H9 (cell line): ENCODE data around the gene PTGIR. TPM values are rescaled to one million over a fixed set of nuclear protein-coding genes. Genes with fewer than 3 reads are reported as not detected.

Experiments
- DNase-seq: peaks from one replicate; pipeline ENCODE4 v3.0.0-alpha.2; 2017
- H2AFZ ChIP-seq: one replicate; pipeline ENCODE4 v1.6.1; 2013; ENCODE audit warnings: mild to moderate bottlenecking, low read length, control low read depth, moderate library complexity
- H2AK5ac ChIP-seq: 2 replicates; pipeline ENCODE4 v1.6.1; 2013; ENCODE audit warnings: low read length, control low read depth, mixed read lengths; ENCODE audit not compliant: insufficient read length
- H2BK120ac ChIP-seq: one replicate; pipeline ENCODE4 v1.6.1; 2013; ENCODE audit warnings: low read depth, mild to moderate bottlenecking, low read length, control low read depth, inconsistent platforms; ENCODE audit not compliant: poor library complexity, severe bottlenecking
- H2BK12ac ChIP-seq: 2 replicates; pipeline ENCODE4 v1.6.1; 2013; ENCODE audit warnings: low read length, control low read depth, mixed read lengths, low read depth; ENCODE audit not compliant: insufficient read length
- H2BK15ac ChIP-seq: 2 replicates; pipeline ENCODE4 v1.6.1; 2013; ENCODE audit warnings: low read depth, low read length, control low read depth
- H2BK20ac ChIP-seq: one replicate; pipeline ENCODE4 v1.6.1; 2013; ENCODE audit warnings: low read depth, mild to moderate bottlenecking, low read length, control low read depth, inconsistent platforms; ENCODE audit not compliant: poor library complexity, severe bottlenecking
- H2BK5ac ChIP-seq: 2 replicates; pipeline ENCODE4 v1.6.1; 2013; ENCODE audit warnings: low read length, control low read depth, mixed read lengths; ENCODE audit not compliant: insufficient read length
- H3K14ac ChIP-seq: 2 replicates; pipeline ENCODE4 v1.6.1; 2013; ENCODE audit warnings: low read length, control low read depth; ENCODE audit not compliant: insufficient read depth
- H3K18ac ChIP-seq: 2 replicates; pipeline ENCODE4 v1.6.1; 2013; ENCODE audit warnings: low read depth, mild to moderate bottlenecking, mixed read lengths, low read length, control low read depth; ENCODE audit not compliant: insufficient read length
- H3K23ac ChIP-seq: 2 replicates; pipeline ENCODE4 v1.6.1; 2013; ENCODE audit warnings: low read length, control low read depth, mixed read lengths, low read depth; ENCODE audit not compliant: insufficient read length
- H3K23me2 ChIP-seq: 2 replicates; pipeline ENCODE4 v1.6.1; 2013; ENCODE audit warnings: low read depth, mild to moderate bottlenecking, mixed read lengths, low read length, control low read depth; ENCODE audit not compliant: insufficient read length, poor library complexity, severe bottlenecking
- H3K27ac ChIP-seq: 2 replicates; pipeline ENCODE4 v1.5.1; 2013; ENCODE audit warnings: low read length, control low read depth, mixed read lengths, low read depth; ENCODE audit not compliant: insufficient read length
- H3K27me3 ChIP-seq: 2 replicates; pipeline ENCODE4 v1.6.1; 2013; ENCODE audit warnings: low read length, control low read depth, inconsistent platforms; ENCODE audit not compliant: insufficient read depth
- H3K4ac ChIP-seq: 2 replicates; pipeline ENCODE4 v1.6.1; 2013; ENCODE audit warnings: low read depth, mild to moderate bottlenecking, control low read depth, inconsistent platforms, low read length, moderate library complexity
- H3K4me1 ChIP-seq: 2 replicates; pipeline ENCODE4 v1.6.1; 2013; ENCODE audit warnings: low read length, control low read depth, inconsistent platforms; ENCODE audit not compliant: insufficient read depth
- H3K4me2 ChIP-seq: 2 replicates; pipeline ENCODE4 v1.6.1; 2013; ENCODE audit warnings: low read length, control low read depth, mixed read lengths; ENCODE audit not compliant: insufficient read length, insufficient read depth
- H3K56ac ChIP-seq: 2 replicates; pipeline ENCODE4 v1.6.1; 2013; ENCODE audit warnings: low read depth, mild to moderate bottlenecking, mixed read lengths, low read length, control low read depth; ENCODE audit not compliant: insufficient read length
- H3K79me1 ChIP-seq: 2 replicates; pipeline ENCODE4 v1.6.1; 2013; ENCODE audit warnings: low read depth, mild to moderate bottlenecking, moderate library complexity, low read length, control low read depth, inconsistent platforms; ENCODE audit not compliant: insufficient read depth, poor library complexity, severe bottlenecking
- H3K79me2 ChIP-seq: 2 replicates; pipeline ENCODE4 v1.6.1; 2013; ENCODE audit warnings: low read length, control low read depth, inconsistent platforms; ENCODE audit not compliant: insufficient read depth
- H3K9ac ChIP-seq: 2 replicates; pipeline ENCODE4 v1.6.1; 2013; ENCODE audit warnings: low read length, control low read depth, mixed read lengths; ENCODE audit not compliant: insufficient read length; ENCODE audit errors: extremely low read depth
- H3K9me3 ChIP-seq: one replicate; pipeline ENCODE4 v1.6.1; 2013; ENCODE audit warnings: low read depth, low read length, inconsistent platforms; ENCODE audit not compliant: control insufficient read depth
- H3T11ph ChIP-seq: one replicate; pipeline ENCODE4 v1.6.1; 2013; ENCODE audit warnings: mild to moderate bottlenecking, low read length, control low read depth, inconsistent platforms
- H4K20me1 ChIP-seq: one replicate; pipeline ENCODE4 v1.6.1; 2013; ENCODE audit not compliant: control insufficient read depth, insufficient read length, insufficient read depth
- H4K5ac ChIP-seq: 2 replicates; pipeline ENCODE4 v1.6.1; 2013; ENCODE audit warnings: low read depth, mild to moderate bottlenecking, mixed read lengths, low read length, control low read depth; ENCODE audit not compliant: insufficient read length
- H4K8ac ChIP-seq: replicated peaks from 2 replicates; pipeline ENCODE4 v1.6.1; 2013; ENCODE audit warnings: low read length, control low read depth, mixed read lengths, low read depth; ENCODE audit not compliant: insufficient read length
- H4K91ac ChIP-seq: 2 replicates; pipeline ENCODE4 v1.6.1; 2013; ENCODE audit warnings: low read depth, mild to moderate bottlenecking, moderate library complexity, mixed read lengths, low read length, control low read depth; ENCODE audit not compliant: insufficient read length
- H3K27ac Mint-ChIP-seq, 3 experiments: 2 replicates in 2 of 3; 3 replicates in 1 of 3; pipeline ENCODE4 v1.8.0; 2020 to 2021; ENCODE audit warnings: mixed read lengths in 3 of 3, mild to moderate bottlenecking in 1 of 3, moderate library complexity in 1 of 3
- H3K27me3 Mint-ChIP-seq: 2 replicates; pipeline ENCODE4 v1.8.0; 2021; ENCODE audit warnings: low read depth, mild to moderate bottlenecking, moderate library complexity, mixed read lengths
- H3K36me3 Mint-ChIP-seq, 3 experiments: 2 replicates in 2 of 3; 3 replicates in 1 of 3; pipeline ENCODE4 v1.8.0; 2020 to 2021; ENCODE audit warnings: low read depth in 3 of 3, mixed read lengths in 3 of 3; ENCODE audit not compliant: insufficient read depth in 1 of 3
- H3K4me1 Mint-ChIP-seq, 2 experiments: 2 replicates each; pipeline ENCODE4 v1.8.0; 2020; ENCODE audit warnings: mixed read lengths in 2 of 2
- H3K4me3 Mint-ChIP-seq, 2 experiments: 2 replicates in 1 of 2; 3 replicates in 1 of 2; pipeline ENCODE4 v1.8.0; 2020 to 2021; ENCODE audit warnings: mild to moderate bottlenecking in 2 of 2, mixed read lengths in 2 of 2, moderate library complexity in 1 of 2
- H3K9me3 Mint-ChIP-seq, 2 experiments: 2 replicates in 1 of 2; 3 replicates in 1 of 2; pipeline ENCODE4 v1.8.0; 2020; ENCODE audit warnings: mild to moderate bottlenecking in 2 of 2, mixed read lengths in 2 of 2, moderate library complexity in 1 of 2
- WGBS: extraction: QIAGEN DNeasy Blood & Tissue Kit; methylation state at CpG from one replicate; pipeline ENCODE4 v1.1.7; 2013; ENCODE audit warnings: missing lambda C conversion rate, low lambda C conversion rate, mixed read lengths; ENCODE audit not compliant: insufficient read length; ENCODE audit errors: extremely low coverage; 5-methylcytosine and 5-hydroxymethylcytosine counted together
- total RNA-seq: library from RNA; stranded (reverse); gene quantifications from 2 replicates; pipeline ENCODE4 v1.2.1, GENCODE V29; 2021
- TF ChIP-seq, protein P1 (sequence below): fragments of 200-600 bp; sonication (generic); conservative IDR thresholded peaks from 3 replicates; pipeline ENCODE4 v1.8.0; 2021; ENCODE audit warnings: antibody characterized with exemption, mild to moderate bottlenecking

Gene PTGIR
- total RNA-seq, 1 experiment from 2014 or later, result not detected

DNA sequence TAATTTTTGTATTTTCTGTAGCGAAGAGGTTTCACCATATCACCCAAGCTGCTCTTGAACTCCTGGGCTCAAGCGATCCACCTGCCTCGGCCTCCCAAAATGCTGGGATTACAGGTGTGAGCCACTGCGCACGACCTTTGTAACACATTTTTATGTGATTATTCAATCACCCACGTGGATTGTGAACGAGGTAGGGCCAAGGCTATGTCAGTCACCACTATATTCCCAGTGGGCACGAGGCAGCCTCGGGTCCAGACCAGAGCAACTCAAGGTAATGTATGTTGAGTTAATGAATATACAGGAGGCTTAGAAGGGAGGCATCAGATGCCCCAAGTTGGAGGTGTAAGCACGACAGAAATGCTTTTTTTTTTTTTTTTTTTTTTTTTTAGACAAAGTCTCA, 8.9 kb downstream of the PTGIR start:
- no peak for DNase-seq
- H4K91ac ChIP-seq, result no peak overlapping the region
- no peak overlapping the region for H3K4me3 Mint-ChIP-seq
- H3K9ac ChIP-seq, result no peak overlapping the region
- H3K36me3 Mint-ChIP-seq, result no peaks in the 10 kb centered on the region
- H3K23ac ChIP-seq, result no peak overlapping the region
- peaks cover 10% of the 10 kb centered on the region for H3K27me3 Mint-ChIP-seq
- H2AFZ ChIP-seq, result no peak overlapping the region
- H3K27me3 ChIP-seq, result no peaks in the 10 kb centered on the region
- no peak overlapping the region for H2AK5ac ChIP-seq
- no peaks in the 10 kb centered on the region for H4K20me1 ChIP-seq
- no peak overlapping the region for H2BK15ac ChIP-seq
- no peak overlapping the region for H3K4me2 ChIP-seq
- H2BK120ac ChIP-seq, result no peak overlapping the region
- no peaks in the 10 kb centered on the region for H3K79me2 ChIP-seq
- H2BK5ac ChIP-seq, result no peak overlapping the region
- no peaks in the 10 kb centered on the region for H3K9me3 ChIP-seq
- peaks cover 11 to 19% of the 10 kb centered on the region in 2 experiments; a peak in 3 of 4 replicates for H3K4me1 Mint-ChIP-seq
- no peaks in the 10 kb centered on the region; the same call in 1 of the 2 replicates for H3K4me1 ChIP-seq
- H3K4ac ChIP-seq, result no peak overlapping the region
- H2BK12ac ChIP-seq, result no peak overlapping the region
- no peak overlapping the region for H4K8ac ChIP-seq
- TF ChIP-seq, protein P1, sequence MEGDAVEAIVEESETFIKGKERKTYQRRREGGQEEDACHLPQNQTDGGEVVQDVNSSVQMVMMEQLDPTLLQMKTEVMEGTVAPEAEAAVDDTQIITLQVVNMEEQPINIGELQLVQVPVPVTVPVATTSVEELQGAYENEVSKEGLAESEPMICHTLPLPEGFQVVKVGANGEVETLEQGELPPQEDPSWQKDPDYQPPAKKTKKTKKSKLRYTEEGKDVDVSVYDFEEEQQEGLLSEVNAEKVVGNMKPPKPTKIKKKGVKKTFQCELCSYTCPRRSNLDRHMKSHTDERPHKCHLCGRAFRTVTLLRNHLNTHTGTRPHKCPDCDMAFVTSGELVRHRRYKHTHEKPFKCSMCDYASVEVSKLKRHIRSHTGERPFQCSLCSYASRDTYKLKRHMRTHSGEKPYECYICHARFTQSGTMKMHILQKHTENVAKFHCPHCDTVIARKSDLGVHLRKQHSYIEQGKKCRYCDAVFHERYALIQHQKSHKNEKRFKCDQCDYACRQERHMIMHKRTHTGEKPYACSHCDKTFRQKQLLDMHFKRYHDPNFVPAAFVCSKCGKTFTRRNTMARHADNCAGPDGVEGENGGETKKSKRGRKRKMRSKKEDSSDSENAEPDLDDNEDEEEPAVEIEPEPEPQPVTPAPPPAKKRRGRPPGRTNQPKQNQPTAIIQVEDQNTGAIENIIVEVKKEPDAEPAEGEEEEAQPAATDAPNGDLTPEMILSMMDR, result no peak
- H3K14ac ChIP-seq, result no peak overlapping the region
- H3K18ac ChIP-seq, result no peak overlapping the region
- no peak overlapping the region for H4K5ac ChIP-seq
- H3T11ph ChIP-seq, result no peak overlapping the region
- H3K56ac ChIP-seq, result no peak overlapping the region
- no peak overlapping the region for H2BK20ac ChIP-seq
- no peaks in the 10 kb centered on the region for H3K9me3 Mint-ChIP-seq
- no peak overlapping the region for H3K27ac Mint-ChIP-seq
- WGBS, result no CpG with 5 or more reads among the region's 10 CpGs
- H3K27ac ChIP-seq, result no peak overlapping the region
- no peaks in the 10 kb centered on the region for H3K79me1 ChIP-seq
- no peaks in the 10 kb centered on the region for H3K23me2 ChIP-seq
